ENCODE results near the gene DOCK11.
"Not testable (repeated sequence)": the region's sequence is repeated elsewhere in the genome, so short reads cannot be mapped to it uniquely, and the experiment has no call there.

The DOCK11 gene

GRCh38 chrX:118726887-118727685 is 231.5 kb downstream of the DOCK11 start, which contains the start of gene IL13RA1:
TSS of gene IL13RA1 (plus strand) at chrX:118727606. CDS start at chrX:118727639, 33 bp downstream.
- peak; percentile 56 for DNase-seq (ENCODE audit: insufficient read length, low spot score)
- FAIRE-seq = no peak

DNA sequence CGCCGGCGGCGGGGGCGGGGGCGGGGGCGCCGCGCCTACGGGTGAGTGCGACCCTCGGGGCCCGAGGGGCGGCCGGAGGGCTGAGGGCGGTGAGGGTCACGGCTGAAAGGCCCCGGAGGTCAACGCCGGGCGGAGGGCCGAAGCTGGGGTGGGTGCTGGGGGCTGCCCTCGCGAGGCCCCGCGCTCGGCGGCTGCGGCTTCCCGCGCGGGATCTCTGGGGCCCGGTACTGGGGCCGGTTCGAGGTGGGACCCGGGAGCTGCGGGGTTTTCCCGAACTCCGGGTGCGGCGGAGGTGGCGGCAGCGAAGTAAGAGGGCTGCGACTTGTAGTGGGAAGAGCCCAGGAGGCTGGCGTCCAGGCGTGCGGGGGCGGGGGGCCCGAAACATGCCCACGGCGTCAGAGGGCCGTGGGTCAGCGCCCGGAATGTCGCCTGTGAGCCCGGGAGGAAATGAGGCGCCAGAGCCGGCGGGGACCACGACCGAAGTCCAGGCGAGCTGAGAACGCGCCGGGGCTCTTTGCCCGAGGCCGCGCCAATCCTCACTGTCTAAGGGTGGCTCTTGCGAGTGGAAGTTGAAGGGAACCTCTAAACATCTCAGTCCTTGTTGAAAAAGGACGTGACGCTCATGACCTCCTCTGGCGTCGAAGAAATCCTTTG is 232.2 kb downstream of the DOCK11 start:
- FAIRE-seq = no peak
- no peak for DNase-seq (ENCODE audit: insufficient read length, low spot score)

- DNase-seq (ENCODE audit: insufficient read length, low spot score) = no peak
- FAIRE-seq = no peak
Observed at GRCh38 chrX:118729042-118729652, 233.5 kb downstream of the DOCK11 start.

DNA sequence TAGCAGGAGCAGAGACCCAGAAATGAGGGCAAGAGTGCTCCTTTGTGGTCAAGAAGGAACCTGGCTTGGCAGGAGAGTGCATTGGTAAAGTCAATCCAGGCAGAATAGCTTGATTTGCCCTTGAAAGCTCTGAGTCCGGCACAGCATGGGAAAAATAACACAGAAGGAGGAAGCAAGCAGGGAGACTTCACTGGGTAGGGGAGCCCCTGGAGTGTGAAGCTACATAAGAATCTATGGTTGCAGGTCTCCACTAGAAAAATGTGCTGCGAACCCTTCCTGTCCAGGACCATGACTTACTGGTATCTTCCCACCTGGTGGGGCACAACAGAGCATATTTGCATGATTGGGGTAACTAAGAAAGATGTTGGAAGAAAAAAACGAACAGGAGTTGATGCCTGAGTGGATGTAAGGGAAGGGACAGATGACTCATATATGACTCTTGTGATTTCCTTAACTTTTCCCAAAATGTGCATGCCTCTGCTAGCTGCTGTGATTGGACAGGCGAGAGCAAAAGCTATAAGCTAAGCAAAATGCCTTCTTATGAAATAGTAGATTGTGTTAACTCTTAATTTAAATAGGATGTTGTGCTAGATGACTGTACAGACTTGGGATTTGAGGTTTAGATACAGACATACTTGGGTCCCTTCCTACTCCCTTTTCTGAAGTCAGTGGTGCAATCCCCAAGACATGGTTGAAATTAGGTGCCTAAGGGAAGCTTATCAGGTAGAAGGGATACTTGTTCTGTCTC is 235.1 kb downstream of the DOCK11 start:
- no peak for FAIRE-seq
- no peak for DNase-seq (ENCODE audit: insufficient read length, low spot score)

DNA sequence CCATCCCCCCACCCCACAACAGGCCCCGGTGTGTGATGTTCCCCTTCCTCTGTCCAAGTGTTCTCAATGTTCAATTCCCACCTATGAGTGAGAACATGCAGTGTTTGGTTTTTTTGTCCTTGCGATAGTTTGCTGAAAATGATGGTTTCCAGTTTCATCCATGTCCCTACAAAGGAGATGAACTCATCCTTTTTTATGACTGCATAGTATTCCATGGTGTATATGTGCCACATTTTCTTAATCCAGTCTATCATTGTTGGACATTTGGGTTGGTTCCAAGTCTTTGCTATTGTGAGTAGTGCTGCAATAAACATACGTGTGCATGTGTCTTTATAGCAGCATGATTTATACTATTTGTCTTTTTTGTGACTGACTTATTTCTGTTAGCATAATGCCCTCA is 236.9 kb downstream of the DOCK11 start:
- DNase-seq (ENCODE audit: insufficient read length, low spot score); FAIRE-seq: not testable (repeated sequence)

DNA sequence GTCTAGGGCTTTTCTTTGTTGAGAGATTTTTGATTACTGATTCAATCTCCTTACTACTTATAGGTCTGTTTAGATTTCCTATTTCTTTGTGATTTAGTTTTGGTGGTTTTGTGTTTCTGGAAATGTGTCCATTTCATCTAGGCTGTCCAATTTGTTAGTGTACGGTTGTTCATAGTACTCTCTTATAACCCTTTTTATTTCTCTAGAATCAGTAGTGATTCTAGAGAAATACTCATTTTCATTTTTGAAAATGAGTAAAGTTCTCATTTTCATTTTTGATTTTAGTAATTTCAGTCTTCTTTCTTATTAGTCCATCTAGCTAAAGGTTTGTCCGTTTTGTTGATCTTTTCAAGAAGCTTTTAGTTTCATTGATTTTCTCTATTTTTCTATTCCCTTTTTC is 239.3 kb downstream of the DOCK11 start:
- DNase-seq (ENCODE audit: insufficient read length, low spot score) (no peak), FAIRE-seq (no peak)

Measured in HTR-8/SVneo (cell line).